GF-D8 (cell line): ENCODE data around the gene ADAMTSL1.

Experiments
- DNase-seq: peaks from one replicate; lab custom pipeline; 2025; lab: John Stamatoyannopoulos, UW

Gene ADAMTSL1

GRCh38 chr9:18941060-18941740 is 467.2 kb downstream of the ADAMTSL1 start:
- no peak for DNase-seq

DNA sequence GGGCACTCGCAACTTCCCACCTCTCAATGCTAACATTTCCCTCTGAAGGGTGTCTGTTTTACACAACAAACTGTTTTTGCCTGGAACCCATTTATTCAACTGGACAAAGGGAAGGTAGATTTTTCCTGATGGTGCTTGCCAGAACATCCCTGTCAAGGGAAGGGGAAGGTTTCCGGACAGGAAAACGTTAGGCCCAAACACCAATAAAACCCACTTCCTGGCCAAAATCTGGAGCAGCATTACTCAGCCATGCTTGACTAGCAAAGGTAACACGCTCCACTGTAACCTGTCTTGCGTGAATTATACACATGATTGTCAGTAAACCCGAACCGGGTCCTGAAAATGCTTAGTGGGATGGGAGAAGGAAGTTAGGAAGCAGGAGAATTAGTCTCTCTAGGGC is 468.8 kb downstream of the ADAMTSL1 start:
- DNase-seq: no peak

DNA sequence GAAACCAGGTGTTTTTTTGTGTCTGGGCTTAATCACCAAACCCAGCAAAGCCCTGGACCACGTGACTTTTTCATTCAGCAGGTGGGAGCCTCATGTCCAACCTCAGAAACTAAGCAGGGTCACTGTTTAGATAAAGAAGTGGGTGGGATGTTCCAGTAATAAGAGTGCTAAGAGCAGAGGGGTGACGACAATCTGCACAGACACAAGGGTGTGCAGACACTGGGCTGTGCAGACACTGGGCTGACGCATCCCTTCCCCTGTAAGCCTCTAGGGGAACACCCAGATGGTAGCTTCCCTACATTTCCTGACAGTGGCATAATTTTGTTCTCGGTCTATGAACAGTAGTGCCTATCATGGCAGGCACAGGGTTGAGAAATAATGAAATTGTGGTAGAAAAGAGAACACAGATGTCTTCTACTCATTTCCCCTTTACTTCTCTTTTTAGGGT is 474.0 kb downstream of the ADAMTSL1 start:
- peak; percentile 55 for DNase-seq

DNA sequence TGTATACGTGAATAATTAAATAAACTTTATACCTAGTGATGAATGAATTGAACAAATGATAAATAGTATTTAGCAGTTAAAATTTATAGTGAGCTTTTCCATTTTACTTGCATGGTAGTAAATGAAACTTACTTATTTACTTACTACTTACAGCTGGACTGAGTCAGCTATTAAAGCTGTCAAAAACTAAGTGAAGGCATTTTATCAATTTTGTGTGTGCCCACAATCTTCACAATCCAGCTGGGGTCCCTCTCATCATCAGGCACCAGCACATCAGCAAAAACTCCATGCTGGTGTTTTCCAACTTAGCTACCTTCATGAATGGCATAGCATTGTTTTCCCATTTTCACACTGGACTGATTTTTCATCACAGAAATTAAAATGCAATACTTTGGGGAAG is 478.0 kb downstream of the ADAMTSL1 start:
- no peak for DNase-seq

DNA sequence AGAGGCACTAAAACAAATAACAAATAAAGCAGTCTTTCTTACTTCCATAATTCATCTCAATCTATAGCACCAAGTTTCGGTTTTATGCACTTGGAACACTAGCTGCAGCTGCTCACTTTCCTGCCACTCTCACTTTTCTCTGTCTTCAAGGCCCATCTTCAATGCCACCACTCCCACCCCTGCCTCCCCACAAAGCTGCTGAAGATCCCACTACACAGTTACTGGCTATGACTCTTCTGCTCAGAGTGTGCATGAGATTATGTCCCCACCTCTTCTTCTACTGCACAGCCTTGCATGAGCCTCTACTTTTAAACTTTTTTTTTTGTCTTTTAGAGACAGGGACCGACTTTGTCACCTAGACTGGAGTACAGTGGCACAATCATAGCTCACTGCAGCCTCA is 481.7 kb downstream of the ADAMTSL1 start:
- DNase-seq: no peak
